GM12878 (cell line): Measurements from ENCODE around the gene PREX1. TPM values are rescaled to one million over a fixed set of nuclear protein-coding genes. Genes with fewer than 3 reads are reported as not detected.

Source experiments
- CHD2 ChIP-seq: IDR thresholded peaks from 2 replicates; pipeline ENCODE4 v1.6.1; 2011; ENCODE audit warnings: low read depth, low read length, improper control_type of control experiment, borderline replicate concordance
- EED ChIP-seq: sonication (generic); IDR thresholded peaks from 2 replicates; pipeline ENCODE4 v1.6.1; 2016; ENCODE audit warnings: antibody characterized with exemption, low read depth
- MLLT1 ChIP-seq: fragments of 450-650 bp; IDR thresholded peaks from 2 replicates; pipeline ENCODE4 v1.6.1; 2016; ENCODE audit warnings: mild to moderate bottlenecking
- NFYB ChIP-seq: IDR thresholded peaks from 2 replicates; pipeline ENCODE4 v1.6.1; 2011; ENCODE audit warnings: low read depth, mild to moderate bottlenecking, low read length, improper control_type of control experiment, moderate library complexity; ENCODE audit not compliant: insufficient read depth
- PAX5 ChIP-seq: IDR thresholded peaks from 2 replicates; pipeline ENCODE4 v1.6.1; 2011; ENCODE audit warnings: low read depth, low read length, borderline replicate concordance
- PAX8 ChIP-seq: fragments of 450-650 bp; IDR thresholded peaks from 2 replicates; pipeline ENCODE4 v1.6.1; 2017; ENCODE audit warnings: mild to moderate bottlenecking, moderate library complexity
- RAD51 ChIP-seq: fragments of 450-650 bp; IDR thresholded peaks from 2 replicates; pipeline ENCODE4 v1.6.1; 2016; ENCODE audit warnings: moderate library complexity, mild to moderate bottlenecking, inconsistent platforms
- RELA ChIP-seq: fragments of 450-650 bp; IDR thresholded peaks from 2 replicates; pipeline ENCODE4 v1.8.0; 2014; ENCODE audit warnings: borderline replicate concordance; ENCODE audit not compliant: partially characterized antibody
- SMAD1 ChIP-seq: fragments of 450-650 bp; IDR thresholded peaks from 2 replicates; pipeline ENCODE4 v1.6.1; 2018; ENCODE audit warnings: mild to moderate bottlenecking, low read depth; ENCODE audit not compliant: partially characterized antibody
- SUPT20H ChIP-seq: IDR thresholded peaks from 2 replicates; pipeline ENCODE4 v1.6.1; 2011; ENCODE audit warnings: low read depth, mild to moderate bottlenecking, low read length, moderate library complexity, borderline replicate concordance; ENCODE audit not compliant: control insufficient read depth
- TARDBP ChIP-seq: IDR thresholded peaks from 2 replicates; pipeline ENCODE4 v1.6.1; 2016; ENCODE audit warnings: borderline replicate concordance
- USF2 ChIP-seq: IDR thresholded peaks from 2 replicates; pipeline ENCODE4 v1.6.1; 2011; ENCODE audit warnings: low read depth, low read length, improper control_type of control experiment, borderline replicate concordance
- ZBTB40 ChIP-seq: fragments of 450-650 bp; IDR thresholded peaks from 2 replicates; pipeline ENCODE4 v1.6.1; 2016; ENCODE audit warnings: mild to moderate bottlenecking, moderate library complexity, borderline replicate concordance
- ZNF384 ChIP-seq: IDR thresholded peaks from 2 replicates; pipeline ENCODE4 v1.6.1; 2012; ENCODE audit warnings: low read depth, mild to moderate bottlenecking, low read length, improper control_type of control experiment, borderline replicate concordance
- polyA plus RNA-seq, 11 experiments: library from polyadenylated mRNA; depleted of rRNA in 4 of 11; unstranded in 6 of 11; stranded (reverse) in 5 of 11; fragments of >200 nt; fragmentation: Nextera tagmentation in 4 of 11; fragmentation: Illumina TruSeq in 1 of 11; extraction: Ambion mirVana in 4 of 11; extraction: Trizol in 1 of 11; gene quantifications; 1 replicate in 1 of 11; 2 replicates in 10 of 11; pipeline versions ENCODE4 v1.2.1 to v1.2.3, GENCODE V29; 2011 to 2016; ENCODE audit warnings: inconsistent platforms in 2 of 11, missing spikeins in 2 of 11, low read depth in 1 of 11
- total RNA-seq, 4 experiments: library from RNA; depleted of rRNA in 3 of 4; stranded (reverse); fragments of >200 nt in 3 of 4; fragmentation: Illumina TruSeq in 1 of 4; extraction: Trizol in 1 of 4; gene quantifications; 2 replicates each; pipeline versions ENCODE4 v1.2.1 to v1.2.3, GENCODE V29; 2013 to 2021
- TF ChIP-seq, protein P1 (sequence below): IDR thresholded peaks from 2 replicates; pipeline ENCODE4 v1.6.1; 2011; ENCODE audit warnings: mild to moderate bottlenecking, low read depth, low read length, moderate library complexity; ENCODE audit not compliant: insufficient replicate concordance
- TF ChIP-seq, protein P2 (sequence below): IDR thresholded peaks from 2 replicates; pipeline ENCODE4 v1.6.1; 2012; ENCODE audit warnings: low read depth, low read length, improper control_type of control experiment
- TF ChIP-seq, protein P3 (sequence below): fragments of 450-650 bp; formaldehyde crosslinking; IDR thresholded peaks from 2 replicates; pipeline ENCODE4 v1.4.0; 2022; ENCODE audit warnings: mild to moderate bottlenecking, moderate library complexity

The PREX1 gene
- total and polyA plus RNA-seq, 10 of the 15 experiments (the other 5 are each of a cell fraction or from before 2014, with no cell fraction given), result 2.6 to 114 (median 38.9) TPM

- no peak for TF ChIP-seq ZBTB40
- TF ChIP-seq, protein P1, sequence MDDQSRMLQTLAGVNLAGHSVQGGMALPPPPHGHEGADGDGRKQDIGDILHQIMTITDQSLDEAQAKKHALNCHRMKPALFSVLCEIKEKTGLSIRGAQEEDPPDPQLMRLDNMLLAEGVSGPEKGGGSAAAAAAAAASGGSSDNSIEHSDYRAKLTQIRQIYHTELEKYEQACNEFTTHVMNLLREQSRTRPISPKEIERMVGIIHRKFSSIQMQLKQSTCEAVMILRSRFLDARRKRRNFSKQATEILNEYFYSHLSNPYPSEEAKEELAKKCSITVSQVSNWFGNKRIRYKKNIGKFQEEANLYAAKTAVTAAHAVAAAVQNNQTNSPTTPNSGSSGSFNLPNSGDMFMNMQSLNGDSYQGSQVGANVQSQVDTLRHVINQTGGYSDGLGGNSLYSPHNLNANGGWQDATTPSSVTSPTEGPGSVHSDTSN, result peak; percentile 80
- TF ChIP-seq MLLT1, result peak; percentile 93
- peak; percentile 99 for TF ChIP-seq PAX5
- TF ChIP-seq CHD2, result peak; percentile 93
- TF ChIP-seq TARDBP, result no peak; the same call in 1 of the 2 replicates
- TF ChIP-seq SUPT20H, result no peak
- TF ChIP-seq EED, result peak; percentile 98
- TF ChIP-seq PAX8, result no peak
- TF ChIP-seq, protein P2, sequence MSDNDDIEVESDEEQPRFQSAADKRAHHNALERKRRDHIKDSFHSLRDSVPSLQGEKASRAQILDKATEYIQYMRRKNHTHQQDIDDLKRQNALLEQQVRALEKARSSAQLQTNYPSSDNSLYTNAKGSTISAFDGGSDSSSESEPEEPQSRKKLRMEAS, result no peak
- TF ChIP-seq RELA, result no peak
- no peak for TF ChIP-seq NFYB
- TF ChIP-seq SMAD1, result no peak
- TF ChIP-seq RAD51, result no peak
- no peak for TF ChIP-seq USF2
- no peak for TF ChIP-seq ZNF384
- TF ChIP-seq, protein P3, sequence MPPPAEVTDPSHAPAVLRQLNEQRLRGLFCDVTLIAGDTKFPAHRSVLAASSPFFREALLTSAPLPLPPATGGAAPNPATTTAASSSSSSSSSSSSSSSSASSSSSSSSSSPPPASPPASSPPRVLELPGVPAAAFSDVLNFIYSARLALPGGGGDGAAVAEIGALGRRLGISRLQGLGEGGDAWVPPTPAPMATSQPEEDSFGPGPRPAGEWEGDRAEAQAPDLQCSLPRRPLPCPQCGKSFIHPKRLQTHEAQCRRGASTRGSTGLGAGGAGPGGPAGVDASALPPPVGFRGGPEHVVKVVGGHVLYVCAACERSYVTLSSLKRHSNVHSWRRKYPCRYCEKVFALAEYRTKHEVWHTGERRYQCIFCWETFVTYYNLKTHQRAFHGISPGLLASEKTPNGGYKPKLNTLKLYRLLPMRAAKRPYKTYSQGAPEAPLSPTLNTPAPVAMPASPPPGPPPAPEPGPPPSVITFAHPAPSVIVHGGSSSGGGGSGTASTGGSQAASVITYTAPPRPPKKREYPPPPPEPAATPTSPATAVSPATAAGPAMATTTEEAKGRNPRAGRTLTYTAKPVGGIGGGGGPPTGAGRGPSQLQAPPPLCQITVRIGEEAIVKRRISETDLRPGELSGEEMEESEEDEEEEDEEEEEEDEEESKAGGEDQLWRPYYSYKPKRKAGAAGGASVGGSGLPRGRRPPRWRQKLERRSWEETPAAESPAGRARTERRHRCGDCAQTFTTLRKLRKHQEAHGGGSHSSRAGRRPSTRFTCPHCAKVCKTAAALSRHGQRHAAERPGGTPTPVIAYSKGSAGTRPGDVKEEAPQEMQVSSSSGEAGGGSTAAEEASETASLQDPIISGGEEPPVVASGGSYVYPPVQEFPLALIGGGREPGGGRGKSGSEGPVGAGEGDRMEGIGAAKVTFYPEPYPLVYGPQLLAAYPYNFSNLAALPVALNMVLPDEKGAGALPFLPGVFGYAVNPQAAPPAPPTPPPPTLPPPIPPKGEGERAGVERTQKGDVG (CRISPR knock-in tag), result no peak
These were observed 89.1 kb downstream of the PREX1 start (continued) for GRCh38 chr20:48738399-48739304.
